K562 (cell line): ENCODE measurements around the gene PLEKHS1. TPM values are rescaled to one million over a fixed set of nuclear protein-coding genes. Genes with fewer than 3 reads are reported as not detected.

Experiments
- ATF7 ChIP-seq: fragments of 450-650 bp; IDR thresholded peaks from 2 replicates; pipeline ENCODE4 v1.7.1; 2014; ENCODE audit warnings: mild to moderate bottlenecking, moderate library complexity
- ETV1 ChIP-seq: fragments of 450-650 bp; conservative IDR thresholded peaks from 2 replicates; pipeline ENCODE4 v1.6.1; 2016; ENCODE audit warnings: missing genetic modification characterization, control low read depth, low read depth, missing compliant biosample characterization
- GATAD2A ChIP-seq: fragments of 450-650 bp; IDR thresholded peaks from 2 replicates; pipeline ENCODE4 v1.6.1; 2017
- IRF2 ChIP-seq: sonication (generic); formaldehyde crosslinking; IDR thresholded peaks from 2 replicates; pipeline ENCODE4 v1.8.1; 2022; ENCODE audit warnings: mild to moderate bottlenecking, missing genetic modification reagents
- KHSRP ChIP-seq: fragments of 450-650 bp; IDR thresholded peaks from 2 replicates; pipeline ENCODE4 v1.6.1; 2017
- L3MBTL2 ChIP-seq: fragments of 450-650 bp; IDR thresholded peaks from 2 replicates; pipeline ENCODE4 v1.6.1; 2016; ENCODE audit warnings: mild to moderate bottlenecking, moderate library complexity
- MYC ChIP-seq, 2 experiments: fragments of 250-450 bp in 1 of 2; sonication (Bioruptor Pico) in 1 of 2; IDR thresholded peaks; 2 replicates each; pipeline versions ENCODE4 v1.5.1 to v1.6.1; 2012 to 2021; ENCODE audit warnings: low read depth in 2 of 2, borderline replicate concordance in 1 of 2, improper control_type of control experiment in 1 of 2, low read length in 1 of 2, mild to moderate bottlenecking in 1 of 2, moderate library complexity in 1 of 2
- NFRKB ChIP-seq: fragments of 450-650 bp; IDR thresholded peaks from 2 replicates; pipeline ENCODE4 v1.6.1; 2016; ENCODE audit warnings: low read depth
- POLR2H ChIP-seq: IDR thresholded peaks from 2 replicates; pipeline ENCODE4 v1.6.1; 2016; ENCODE audit warnings: missing genetic modification characterization, low read depth, mild to moderate bottlenecking, control low read depth, missing compliant biosample characterization, moderate library complexity
- SETDB1 ChIP-seq: IDR thresholded peaks from one replicate; pipeline ENCODE4 v1.6.1; 2012; ENCODE audit warnings: low read length, control low read depth, inconsistent platforms
- SPI1 ChIP-seq: IDR thresholded peaks from 2 replicates; pipeline ENCODE4 v1.6.1; 2011; ENCODE audit warnings: low read depth, low read length, control low read depth, borderline replicate concordance
- TCF3 ChIP-seq: sonication (generic); formaldehyde crosslinking; IDR thresholded peaks from 2 replicates; pipeline ENCODE4 v1.4.0; 2020; ENCODE audit warnings: mild to moderate bottlenecking, missing genetic modification reagents
- ZBED1 ChIP-seq: IDR thresholded peaks from 2 replicates; pipeline ENCODE4 v1.6.1; 2014
- ZNF197 ChIP-seq: fragments of 200-800 bp; sonication (Bioruptor generic); IDR thresholded peaks from 2 replicates; pipeline ENCODE4 v1.6.1; 2016; ENCODE audit warnings: low read depth, missing genetic modification characterization, missing compliant biosample characterization
- ZNF707 ChIP-seq: fragments of 250-450 bp; sonication (Bioruptor Pico); conservative IDR thresholded peaks from 2 replicates; pipeline ENCODE4 v1.8.0; 2022; ENCODE audit warnings: inconsistent platforms, mild to moderate bottlenecking, moderate library complexity
- polyA plus RNA-seq, 8 experiments: library from polyadenylated mRNA; depleted of rRNA in 4 of 8; stranded (reverse) in 5 of 8; unstranded in 3 of 8; fragments of >200 nt; fragmentation: Nextera tagmentation in 2 of 8; fragmentation: Illumina TruSeq in 1 of 8; extraction: Ambion mirVana in 2 of 8; extraction: Trizol in 1 of 8; gene quantifications; 2 replicates each; pipeline versions ENCODE4 v1.2.1 to v1.2.3, GENCODE V29; 2011 to 2014; ENCODE audit warnings: inconsistent platforms in 1 of 8, missing spikeins in 1 of 8
- total RNA-seq, 7 experiments: library from RNA; depleted of rRNA in 6 of 7; stranded (reverse); fragments of >200 nt in 6 of 7; fragmentation: Illumina TruSeq in 2 of 7; extraction: Trizol in 2 of 7; gene quantifications; 2 replicates each; pipeline versions ENCODE4 v1.2.1 to v1.2.3, GENCODE V29; 2011 to 2021; ENCODE audit warnings: low replicate concordance in 1 of 7
- TF ChIP-seq, protein P1 (sequence below): sonication (generic); formaldehyde crosslinking; IDR thresholded peaks from 2 replicates; pipeline ENCODE4 v1.9.0; 2022; ENCODE audit warnings: mild to moderate bottlenecking, missing genetic modification reagents
- TF ChIP-seq, protein P2 (sequence below), 2 experiments: fragments of 250-450 bp in 1 of 2; fragments of 450-650 bp in 1 of 2; sonication (Bioruptor Pico) in 1 of 2; IDR thresholded peaks; 2 replicates each; pipeline versions ENCODE4 v1.6.1 to v1.8.0; 2016 to 2021; ENCODE audit warnings: mild to moderate bottlenecking in 2 of 2, moderate library complexity in 2 of 2, missing compliant biosample characterization in 1 of 2, missing genetic modification characterization in 1 of 2
- TF ChIP-seq, protein P3 (sequence below): fragments of 250-450 bp; sonication (Bioruptor Pico); IDR thresholded peaks from 2 replicates; pipeline ENCODE4 v1.5.0; 2020; ENCODE audit warnings: mild to moderate bottlenecking, borderline replicate concordance
- TF ChIP-seq, protein P4 (sequence below): fragments of 250-450 bp; sonication (Bioruptor Pico); IDR thresholded peaks from 2 replicates; pipeline ENCODE4 v1.5.0; 2022; ENCODE audit warnings: mild to moderate bottlenecking
- TF ChIP-seq, protein P5 (sequence below): sonication (generic); formaldehyde crosslinking; IDR thresholded peaks from 2 replicates; pipeline ENCODE4 v1.8.0; 2023; ENCODE audit warnings: mild to moderate bottlenecking, missing genetic modification reagents

Gene PLEKHS1
- total and polyA plus RNA-seq, 9 of the 15 experiments (the other 6 are each of a cell fraction or from before 2014, with no cell fraction given), result not detected

DNA sequence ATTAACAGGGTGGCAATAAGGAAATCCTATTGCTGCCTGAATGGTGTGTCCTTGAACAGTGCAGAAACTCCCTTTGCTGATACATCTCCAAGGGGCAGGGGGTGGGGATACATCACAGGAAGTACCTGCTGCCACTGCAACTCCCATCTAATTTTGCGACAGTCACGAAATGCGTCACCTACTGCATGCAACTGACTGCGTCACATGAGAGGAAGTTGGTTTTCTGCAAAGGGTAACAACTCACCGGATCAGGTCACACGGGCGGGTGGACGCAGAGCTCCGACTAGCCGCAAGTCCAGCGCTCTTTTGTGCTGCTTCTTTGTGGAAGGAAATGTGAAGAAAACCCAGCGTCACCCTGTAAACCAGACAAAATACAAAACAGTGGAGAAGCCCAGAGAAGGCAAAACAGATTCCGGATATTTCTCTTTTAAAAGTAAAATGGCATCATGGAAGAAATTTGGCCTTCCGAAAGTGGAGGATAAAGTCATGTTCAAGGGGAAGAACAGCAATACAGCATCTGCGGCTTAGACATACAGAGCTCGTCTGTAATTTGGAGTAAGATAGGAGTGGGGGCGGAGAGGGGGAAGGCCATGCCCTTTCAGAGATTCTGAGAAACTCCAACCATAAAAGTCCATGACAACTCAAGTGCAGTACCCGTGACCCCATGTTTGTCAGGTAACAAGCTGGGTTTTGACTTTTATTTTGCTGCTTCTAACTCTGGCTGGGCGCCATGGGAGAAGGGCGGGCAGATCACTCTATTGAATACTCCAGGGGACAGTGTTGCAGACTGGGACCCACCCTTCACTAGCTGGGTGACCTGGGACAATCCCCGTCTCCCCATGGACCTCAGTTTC, 32.3 kb upstream of the PLEKHS1 start (continued):
- TF ChIP-seq, protein P1, sequence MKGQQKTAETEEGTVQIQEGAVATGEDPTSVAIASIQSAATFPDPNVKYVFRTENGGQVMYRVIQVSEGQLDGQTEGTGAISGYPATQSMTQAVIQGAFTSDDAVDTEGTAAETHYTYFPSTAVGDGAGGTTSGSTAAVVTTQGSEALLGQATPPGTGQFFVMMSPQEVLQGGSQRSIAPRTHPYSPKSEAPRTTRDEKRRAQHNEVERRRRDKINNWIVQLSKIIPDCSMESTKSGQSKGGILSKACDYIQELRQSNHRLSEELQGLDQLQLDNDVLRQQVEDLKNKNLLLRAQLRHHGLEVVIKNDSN (CRISPR knock-in tag), result peak; percentile 32; the same call in 1 of the 2 replicates
- TF ChIP-seq POLR2H (tag) (peak; percentile 83), ZBED1 (no peak), IRF2 (CRISPR knock-in tag) (no peak), ETV1 (peak; percentile 64), ATF7 (peak; percentile 52; the same call in 1 of the 2 replicates), SETDB1 (no peak), GATAD2A (no peak), ZNF707 (CRISPR knock-in tag) (no peak), TCF3 (CRISPR knock-in tag) (no peak), ZNF197 (CRISPR knock-in tag) (no peak), KHSRP (no peak), MYC (IDR thresholded peaks at IDR 0.05; ENCODE audit: low read depth, low read length) (0 out of 2 replicates have a peak, but pooled peaks have one; percentile 17), MYC (CRISPR knock-in tag; IDR thresholded peaks at IDR 0.05; ENCODE audit: borderline replicate concordance, low read depth) (no peak), NFRKB (no peak), SPI1 (peak; percentile 58; the same call in 1 of the 2 replicates), L3MBTL2 (0 out of 2 replicates have a peak, but pooled peaks have one; percentile 32)
- TF ChIP-seq, protein P2, sequence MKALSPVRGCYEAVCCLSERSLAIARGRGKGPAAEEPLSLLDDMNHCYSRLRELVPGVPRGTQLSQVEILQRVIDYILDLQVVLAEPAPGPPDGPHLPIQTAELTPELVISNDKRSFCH (CRISPR knock-in tag; IDR thresholded peaks at IDR 0.05), result no peak
- TF ChIP-seq, protein P2 (tag; IDR thresholded peaks at IDR 0.05), result no peak
- TF ChIP-seq, protein P3, sequence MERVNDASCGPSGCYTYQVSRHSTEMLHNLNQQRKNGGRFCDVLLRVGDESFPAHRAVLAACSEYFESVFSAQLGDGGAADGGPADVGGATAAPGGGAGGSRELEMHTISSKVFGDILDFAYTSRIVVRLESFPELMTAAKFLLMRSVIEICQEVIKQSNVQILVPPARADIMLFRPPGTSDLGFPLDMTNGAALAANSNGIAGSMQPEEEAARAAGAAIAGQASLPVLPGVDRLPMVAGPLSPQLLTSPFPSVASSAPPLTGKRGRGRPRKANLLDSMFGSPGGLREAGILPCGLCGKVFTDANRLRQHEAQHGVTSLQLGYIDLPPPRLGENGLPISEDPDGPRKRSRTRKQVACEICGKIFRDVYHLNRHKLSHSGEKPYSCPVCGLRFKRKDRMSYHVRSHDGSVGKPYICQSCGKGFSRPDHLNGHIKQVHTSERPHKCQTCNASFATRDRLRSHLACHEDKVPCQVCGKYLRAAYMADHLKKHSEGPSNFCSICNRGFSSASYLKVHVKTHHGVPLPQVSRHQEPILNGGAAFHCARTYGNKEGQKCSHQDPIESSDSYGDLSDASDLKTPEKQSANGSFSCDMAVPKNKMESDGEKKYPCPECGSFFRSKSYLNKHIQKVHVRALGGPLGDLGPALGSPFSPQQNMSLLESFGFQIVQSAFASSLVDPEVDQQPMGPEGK (CRISPR knock-in tag), result 0 out of 2 replicates have a peak, but pooled peaks have one; percentile 16
- TF ChIP-seq, protein P4, sequence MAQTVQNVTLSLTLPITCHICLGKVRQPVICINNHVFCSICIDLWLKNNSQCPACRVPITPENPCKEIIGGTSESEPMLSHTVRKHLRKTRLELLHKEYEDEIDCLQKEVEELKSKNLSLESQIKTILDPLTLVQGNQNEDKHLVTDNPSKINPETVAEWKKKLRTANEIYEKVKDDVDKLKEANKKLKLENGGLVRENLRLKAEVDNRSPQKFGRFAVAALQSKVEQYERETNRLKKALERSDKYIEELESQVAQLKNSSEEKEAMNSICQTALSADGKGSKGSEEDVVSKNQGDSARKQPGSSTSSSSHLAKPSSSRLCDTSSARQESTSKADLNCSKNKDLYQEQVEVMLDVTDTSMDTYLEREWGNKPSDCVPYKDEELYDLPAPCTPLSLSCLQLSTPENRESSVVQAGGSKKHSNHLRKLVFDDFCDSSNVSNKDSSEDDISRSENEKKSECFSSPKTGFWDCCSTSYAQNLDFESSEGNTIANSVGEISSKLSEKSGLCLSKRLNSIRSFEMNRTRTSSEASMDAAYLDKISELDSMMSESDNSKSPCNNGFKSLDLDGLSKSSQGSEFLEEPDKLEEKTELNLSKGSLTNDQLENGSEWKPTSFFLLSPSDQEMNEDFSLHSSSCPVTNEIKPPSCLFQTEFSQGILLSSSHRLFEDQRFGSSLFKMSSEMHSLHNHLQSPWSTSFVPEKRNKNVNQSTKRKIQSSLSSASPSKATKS (CRISPR knock-in tag), result no peak
- TF ChIP-seq, protein P5, sequence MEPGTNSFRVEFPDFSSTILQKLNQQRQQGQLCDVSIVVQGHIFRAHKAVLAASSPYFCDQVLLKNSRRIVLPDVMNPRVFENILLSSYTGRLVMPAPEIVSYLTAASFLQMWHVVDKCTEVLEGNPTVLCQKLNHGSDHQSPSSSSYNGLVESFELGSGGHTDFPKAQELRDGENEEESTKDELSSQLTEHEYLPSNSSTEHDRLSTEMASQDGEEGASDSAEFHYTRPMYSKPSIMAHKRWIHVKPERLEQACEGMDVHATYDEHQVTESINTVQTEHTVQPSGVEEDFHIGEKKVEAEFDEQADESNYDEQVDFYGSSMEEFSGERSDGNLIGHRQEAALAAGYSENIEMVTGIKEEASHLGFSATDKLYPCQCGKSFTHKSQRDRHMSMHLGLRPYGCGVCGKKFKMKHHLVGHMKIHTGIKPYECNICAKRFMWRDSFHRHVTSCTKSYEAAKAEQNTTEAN, result no peak
